GM12801 (cell line): ENCODE results near the gene SYTL3.

Experiments
- TF ChIP-seq, protein P1 (sequence below): IDR thresholded peaks from one replicate; pipeline ENCODE4 v1.5.1; 2011; ENCODE audit warnings: control low read depth; ENCODE audit not compliant: insufficient read length; ENCODE audit errors: extremely low read depth

SYTL3 gene

DNA sequence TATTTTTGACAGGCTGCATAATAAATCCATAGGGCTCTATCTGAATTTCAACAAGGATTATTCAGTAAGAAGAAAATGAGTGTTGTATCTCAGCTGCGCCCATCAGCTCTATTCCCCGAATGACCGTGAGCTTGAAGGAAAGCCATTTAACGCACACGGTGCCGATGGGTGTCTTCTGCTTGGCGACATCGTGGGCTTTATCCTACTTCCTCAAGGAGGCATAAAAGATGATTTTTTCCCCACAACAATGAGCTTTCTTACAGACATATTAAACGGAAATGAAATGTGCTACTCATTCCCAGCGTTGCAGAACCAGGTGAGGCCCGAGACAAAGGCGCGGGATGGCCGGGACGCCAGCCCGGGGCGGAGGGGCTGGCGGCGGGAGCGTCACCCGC, 6.0 kb upstream of the SYTL3 start:
- TF ChIP-seq, protein P1, sequence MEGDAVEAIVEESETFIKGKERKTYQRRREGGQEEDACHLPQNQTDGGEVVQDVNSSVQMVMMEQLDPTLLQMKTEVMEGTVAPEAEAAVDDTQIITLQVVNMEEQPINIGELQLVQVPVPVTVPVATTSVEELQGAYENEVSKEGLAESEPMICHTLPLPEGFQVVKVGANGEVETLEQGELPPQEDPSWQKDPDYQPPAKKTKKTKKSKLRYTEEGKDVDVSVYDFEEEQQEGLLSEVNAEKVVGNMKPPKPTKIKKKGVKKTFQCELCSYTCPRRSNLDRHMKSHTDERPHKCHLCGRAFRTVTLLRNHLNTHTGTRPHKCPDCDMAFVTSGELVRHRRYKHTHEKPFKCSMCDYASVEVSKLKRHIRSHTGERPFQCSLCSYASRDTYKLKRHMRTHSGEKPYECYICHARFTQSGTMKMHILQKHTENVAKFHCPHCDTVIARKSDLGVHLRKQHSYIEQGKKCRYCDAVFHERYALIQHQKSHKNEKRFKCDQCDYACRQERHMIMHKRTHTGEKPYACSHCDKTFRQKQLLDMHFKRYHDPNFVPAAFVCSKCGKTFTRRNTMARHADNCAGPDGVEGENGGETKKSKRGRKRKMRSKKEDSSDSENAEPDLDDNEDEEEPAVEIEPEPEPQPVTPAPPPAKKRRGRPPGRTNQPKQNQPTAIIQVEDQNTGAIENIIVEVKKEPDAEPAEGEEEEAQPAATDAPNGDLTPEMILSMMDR = no peak

DNA sequence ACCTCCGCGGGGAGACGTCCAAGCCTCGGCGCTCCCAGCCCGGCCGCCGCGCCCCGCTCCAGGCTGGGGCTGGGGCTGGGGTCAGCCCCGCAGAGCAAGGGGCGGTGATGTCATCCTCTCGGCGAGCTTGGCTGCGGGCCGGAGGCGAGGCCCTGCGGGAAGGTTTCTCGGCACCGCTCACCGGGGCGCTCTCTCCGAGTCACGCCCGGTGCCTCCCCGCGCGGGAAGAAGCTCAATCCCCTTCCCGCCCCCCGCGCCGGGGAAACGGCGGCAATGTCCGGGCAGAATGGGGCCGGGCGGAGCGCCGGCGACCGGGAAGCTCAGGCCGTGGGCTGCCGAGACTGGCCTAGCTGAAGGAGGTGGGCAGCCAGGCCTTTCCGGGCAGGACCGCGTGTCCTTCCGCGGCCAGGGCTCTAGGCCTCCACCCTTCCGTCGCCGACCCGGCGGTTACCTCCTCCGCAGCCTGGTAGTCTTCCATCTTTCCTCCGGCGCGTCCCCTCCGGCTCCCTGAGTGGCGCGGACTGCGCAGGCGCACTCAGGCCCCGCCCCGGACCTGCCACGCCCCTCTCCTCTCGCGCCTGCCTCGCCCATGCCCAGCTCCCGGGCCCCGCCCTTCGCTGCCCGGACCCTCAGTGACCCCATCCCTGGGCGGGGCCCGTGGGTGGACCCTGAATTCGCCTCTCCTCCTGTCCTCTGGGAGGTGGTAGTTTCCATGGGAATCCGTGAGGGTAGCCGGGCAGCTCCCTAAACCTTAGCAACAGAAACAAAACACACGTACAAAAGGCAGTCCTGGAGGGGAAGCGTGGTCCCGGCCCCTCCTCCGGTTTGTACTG, 5.4 kb upstream of the SYTL3 start, which contains the start of gene DYNLT1:
Gene DYNLT1, minus strand, starts transcription at position 513 of the 833 bp plus-strand sequence. Its CDS starts 35 bp downstream, at position 478.
- TF ChIP-seq, protein P1 = no peak

DNA sequence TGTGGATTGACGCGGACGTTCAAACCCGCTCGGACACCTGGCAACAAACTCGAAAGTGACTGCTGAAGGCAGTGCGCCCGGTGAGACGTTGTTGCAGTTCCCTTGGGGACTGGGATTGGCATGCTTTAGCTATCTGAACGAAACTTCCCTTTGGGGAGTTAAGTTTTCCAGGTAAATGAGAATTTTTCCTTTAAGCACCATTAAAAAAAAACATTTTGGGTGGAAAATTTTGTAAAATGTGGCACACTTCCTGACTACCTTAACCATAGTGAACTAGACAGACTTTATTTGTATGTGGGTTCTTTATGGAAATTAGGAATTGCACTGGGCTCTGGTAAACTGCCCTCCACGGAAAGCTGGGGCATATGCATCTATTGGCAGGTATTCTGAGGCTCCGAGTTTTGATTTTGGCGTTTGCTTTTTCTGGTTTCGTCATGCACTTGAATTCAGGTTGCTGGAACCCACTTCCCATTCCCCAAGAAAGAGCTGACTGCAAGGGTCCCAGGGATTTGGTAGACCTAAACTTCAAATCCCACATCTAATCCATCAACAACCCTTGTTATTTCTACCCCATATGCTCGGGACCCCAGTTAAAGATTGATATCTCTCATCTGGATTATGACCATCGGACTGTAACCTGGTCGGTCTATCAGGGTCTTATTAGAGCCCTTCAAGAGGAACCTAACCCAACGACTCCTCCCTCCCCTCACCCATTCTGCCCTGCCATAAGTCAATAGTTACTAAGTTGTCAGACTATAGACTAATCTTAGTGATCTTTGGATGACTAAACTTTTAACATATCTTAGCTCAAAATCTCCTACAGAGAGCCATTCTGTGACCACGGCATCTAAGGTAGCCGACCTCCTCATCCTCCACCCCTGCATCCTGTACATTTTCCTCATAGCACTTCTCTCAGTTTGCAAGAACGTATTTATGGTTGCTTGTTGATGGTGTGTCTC, 4.5 kb upstream of the SYTL3 start:
- TF ChIP-seq, protein P1 = no peak

DNA sequence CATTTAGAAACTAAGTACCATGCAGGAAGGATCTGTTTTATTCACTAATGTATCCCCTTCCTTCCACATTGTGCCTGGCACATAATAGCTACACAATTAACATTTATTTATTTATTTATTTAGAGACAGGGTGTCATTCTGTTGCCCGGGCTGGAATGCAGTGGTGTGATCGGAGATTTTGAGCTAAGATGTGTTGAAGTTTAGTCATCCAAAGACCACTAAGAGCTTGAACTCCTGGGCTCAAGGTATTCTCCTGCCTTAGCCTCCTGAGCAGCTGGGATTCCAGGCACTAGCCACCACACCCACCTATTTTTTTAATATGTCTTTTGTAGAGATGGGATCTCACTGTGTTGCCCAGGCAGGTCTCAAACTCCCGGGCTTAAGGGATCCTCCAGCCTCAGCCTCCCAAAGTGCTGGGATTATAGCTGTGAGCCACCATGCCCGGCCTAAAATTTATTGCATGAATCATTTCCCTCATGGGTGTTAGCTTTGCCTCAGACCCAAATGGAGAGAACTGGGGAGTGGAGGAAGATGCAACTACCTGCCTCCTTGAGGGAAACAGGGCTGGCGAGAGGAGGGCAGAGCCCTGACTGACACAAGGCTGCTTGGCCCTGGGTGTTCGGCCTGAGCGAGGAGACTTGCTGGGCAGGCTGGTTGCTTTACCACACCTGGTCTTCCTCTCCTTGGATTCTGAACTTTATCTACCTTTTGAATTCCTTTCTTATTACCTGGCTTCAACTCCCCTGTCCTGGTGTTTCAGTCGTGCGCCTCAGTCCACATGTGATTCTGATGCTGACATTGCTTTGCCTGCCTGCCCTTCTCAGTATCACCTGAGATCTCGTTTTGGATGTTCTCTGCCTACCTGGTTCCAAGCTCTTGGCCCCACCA, 3.6 kb upstream of the SYTL3 start:
- TF ChIP-seq, protein P1 = no peak

DNA sequence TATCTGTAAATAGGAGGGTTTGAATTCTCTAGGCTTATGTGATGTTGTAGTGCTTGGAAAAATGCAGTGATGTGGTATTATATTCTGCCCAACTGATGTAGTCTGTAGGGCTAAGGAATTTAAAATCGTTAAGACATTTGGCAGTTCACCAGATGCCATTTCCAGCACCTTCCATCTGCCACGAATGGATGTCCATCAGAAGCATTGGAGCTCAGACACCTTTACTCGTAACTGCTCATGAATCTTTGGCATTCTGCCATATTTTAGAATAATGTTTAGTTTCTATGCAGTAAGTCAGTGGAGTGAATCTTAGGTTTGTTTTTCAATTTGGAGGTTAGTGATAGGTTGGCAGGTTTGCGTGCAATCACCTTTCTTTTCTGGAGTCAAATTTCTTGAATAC, 2.4 kb upstream of the SYTL3 start:
- TF ChIP-seq, protein P1 = no peak

DNA sequence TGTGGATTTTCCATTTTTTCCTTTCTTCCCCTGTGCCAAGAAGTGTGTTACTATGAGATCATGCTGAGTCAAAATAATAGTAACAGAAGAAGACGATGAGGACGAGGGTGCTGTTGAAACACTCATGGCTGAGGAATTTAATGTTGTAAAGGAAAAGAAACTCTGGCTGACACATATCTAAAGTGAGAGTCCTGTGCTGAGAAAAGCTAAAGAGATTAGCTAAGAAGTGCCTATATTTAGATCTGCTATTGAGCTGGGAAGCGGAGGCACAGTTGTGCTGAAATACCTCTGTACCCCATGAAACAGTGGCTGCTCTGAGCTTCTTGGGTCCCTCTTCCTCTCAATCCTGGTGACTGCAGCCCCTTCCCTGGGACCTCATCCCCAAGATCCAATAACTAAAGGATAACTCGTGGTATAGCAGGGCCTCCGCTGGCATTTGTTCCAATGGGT, 1.1 kb upstream of the SYTL3 start:
- TF ChIP-seq, protein P1 = no peak
